Pancreas (tissue), 10 donors: ENCODE data around the gene CHSY1. TPM values are rescaled to one million over a fixed set of nuclear protein-coding genes. Genes with fewer than 3 reads are reported as not detected.

Source experiments
- ATAC-seq, 4 donors: fragments of 200-7000 bp; cut with Tn5 transposase; one replicate each; pipeline versions ENCODE4 v1.8.0 to v1.9.1; 2020; ENCODE audit warnings: mild to moderate bottlenecking in 4 of 4, moderate library complexity in 4 of 4
- DNase-seq, 6 donors: peaks; one replicate each; pipeline ENCODE4 v3.0.0-alpha.2; 2020
- FAIRE-seq: peaks from 2 replicates; lab custom pipeline; 2012; peaks lifted over from hg19 to GRCh38; lab: Jason Lieb, UNC
- H3K27ac ChIP-seq, 4 donors: fragments of 200-600 bp; sonication (generic); 1 replicate in 3 of 4; 2 replicates in 1 of 4; pipeline versions ENCODE4 v1.5.0 to v1.8.0; 2020
- H3K27me3 ChIP-seq, 4 donors: fragments of 200-600 bp; one replicate each; pipeline ENCODE4 v1.8.0; 2021
- H3K36me3 ChIP-seq, 3 donors: fragments of 200-600 bp; sonication (generic) in 1 of 3; one replicate each; pipeline versions ENCODE4 v1.5.0 to v1.8.0; 2020 to 2021
- H3K4me1 ChIP-seq, 3 donors: fragments of 200-600 bp; one replicate each; pipeline ENCODE4 v1.8.0; 2021
- H3K4me3 ChIP-seq, 4 donors: fragments of 200-600 bp; sonication (generic) in 2 of 4; one replicate each; pipeline versions ENCODE4 v1.5.0 to v1.8.0; 2020 to 2021
- H3K9me3 ChIP-seq, 4 donors: fragments of 200-600 bp; one replicate each; pipeline ENCODE4 v1.8.0; 2021
- CTCF ChIP-seq, 4 donors: fragments of 200-600 bp; sonication (generic) in 3 of 4; IDR thresholded peaks; one replicate each; pipeline versions ENCODE4 v1.5.0 to v1.8.0; 2021; ENCODE audit warnings: antibody characterized with exemption in 4 of 4
- WGBS, 2 donors: extraction: QIAGEN DNeasy Blood & Tissue Kit; methylation state at CpG; one replicate each; pipeline ENCODE4 v1.1.7; 2013; 5-methylcytosine and 5-hydroxymethylcytosine counted together
- intact Hi-C, 3 donors: fragments of 100-400 bp; cut with DNase I; formaldehyde crosslinking; loops; one replicate each; pipeline versions ENCODE4 v1.11.1 to v1.14.2; 2022
- polyA plus RNA-seq, 2 donors: library from polyadenylated mRNA; stranded (reverse); fragments of 200-250 nt; gene quantifications; one replicate each; pipeline ENCODE4 v1.2.3, GENCODE V29; 2013
- total RNA-seq, 6 donors: library from RNA; stranded (reverse); fragmentation: NEBNext Ultra II Directional in 4 of 6; extraction: Animal tissue kit (Norgen Biotek cat#: 25700) in 4 of 6; gene quantifications; one replicate each; pipeline versions ENCODE4 v1.2.1 to v1.2.4, GENCODE V29; 2021 to 2023
- donor health status: healthy with polysubstance abuse.
- donor health status: DM: no; HTN: no; CAD: no; lungs with moderate emphysema.
- donor health status: DM: no; HTN: no; CAD: no.
- donor health status: control.
- donor health status: control.
- donor health status: Bipolar disorder and iron deficiency.
- donor health status: DM: yes; HTN: yes; CAD: no.
- donor health status: DM: no; HTN: no; CAD: no.
- donor health status: DM: no; HTN: no; CAD: no.
- donor health status: DM: yes; HTN: yes; CAD: no.

Gene CHSY1
- total and polyA plus RNA-seq, 8 donors: 3.4 to 11.2 (median 5.5) TPM

GRCh38 chr15:101169495-101170071, 82.3 kb downstream of the CHSY1 start:
- no peak for FAIRE-seq

GRCh38 chr15:101168898-101169494, 82.9 kb downstream of the CHSY1 start:
- 88 to 96% methylated on average over 6 of the region's 6 CpGs for WGBS, 2 donors
- Histone ChIP-seq H3K27me3 (no peaks in the 10 kb centered on the region), H3K36me3 (no peaks in the 10 kb centered on the region), H3K27ac (peak overlapping the region in 2 of 4 donors; percentile 58 to 84), H3K4me3 (no peak overlapping the region), H3K4me1 (peaks cover 0 to 7% (median 0%) of the 10 kb centered on the region in 3 donors), H3K9me3 (no peaks in the 10 kb centered on the region)
- no peak for ATAC-seq
- TF ChIP-seq CTCF (IDR thresholded peaks at IDR 0.05): no peak
- FAIRE-seq: no peak
- no peak for DNase-seq
- intact Hi-C loops: no loop called here

More at GRCh38 chr15:101169495-101170071, 82.3 kb downstream of the CHSY1 start:
- peaks cover 0 to 7% (median 0%) of the 10 kb centered on the region in 3 donors for H3K4me1 ChIP-seq
- no peak for ATAC-seq
- no peaks in the 10 kb centered on the region for H3K36me3 ChIP-seq
- H3K27me3 ChIP-seq: no peaks in the 10 kb centered on the region
- H3K4me3 ChIP-seq: no peak overlapping the region
- TF ChIP-seq CTCF (IDR thresholded peaks at IDR 0.05): no peak
- no peaks in the 10 kb centered on the region for H3K9me3 ChIP-seq
- intact Hi-C loops: no loop called here
- WGBS, 2 donors: 91 to 94% methylated on average over 19 of the region's 19 CpGs
- no peak overlapping the region for H3K27ac ChIP-seq
- no peak for DNase-seq

- ATAC-seq: peak; percentile 13 to 68 (median 64)
- peaks cover 0 to 7% (median 0%) of the 10 kb centered on the region in 3 donors for H3K4me1 ChIP-seq
- intact Hi-C loops: no loop called here
- H3K27me3 ChIP-seq: no peaks in the 10 kb centered on the region
- 8 to 19% methylated on average over 1 of the region's 1 CpG for WGBS, 2 donors
- TF ChIP-seq CTCF (IDR thresholded peaks at IDR 0.05): no peak
- H3K9me3 ChIP-seq: no peaks in the 10 kb centered on the region
- H3K36me3 ChIP-seq: no peaks in the 10 kb centered on the region
- FAIRE-seq: no peak
- no peak overlapping the region for H3K4me3 ChIP-seq
- peak overlapping the region in 2 of 4 donors; percentile 58 to 84 for H3K27ac ChIP-seq
- peak in 4 of 6 donors; percentile 32 to 52 (median 48) for DNase-seq
These were observed 83.4 kb downstream of the CHSY1 start for GRCh38 chr15:101168463-101168824.

- Histone ChIP-seq H3K9me3 (no peaks in the 10 kb centered on the region), H3K36me3 (no peaks in the 10 kb centered on the region), H3K27me3 (no peaks in the 10 kb centered on the region), H3K27ac (peak overlapping the region; percentile 2 to 84 (median 44)), H3K4me1 (peaks cover 0 to 7% (median 0%) of the 10 kb centered on the region in 3 donors), H3K4me3 (no peak overlapping the region)
- no peak for TF ChIP-seq CTCF (IDR thresholded peaks at IDR 0.05)
- 66 to 69% methylated on average over 13 of the region's 13 CpGs for whole genome bisulfite sequencing, 2 donors
- DNase-seq: peak in 2 of 6 donors; percentile 18 to 41
- intact Hi-C loops: no loop called here
- no peak for FAIRE-seq
- ATAC-seq: peak; percentile 21 to 73 (median 58)
These were observed 83.9 kb downstream of the CHSY1 start for GRCh38 chr15:101167753-101168462.
